ENCODE data around the gene SCG5. TPM values are rescaled to one million over a fixed set of nuclear protein-coding genes. Genes with fewer than 3 reads are reported as not detected.

The SCG5 gene
- total RNA-seq, 2 experiments from 2014 or later: 1.6 to 2.2 TPM

DNA sequence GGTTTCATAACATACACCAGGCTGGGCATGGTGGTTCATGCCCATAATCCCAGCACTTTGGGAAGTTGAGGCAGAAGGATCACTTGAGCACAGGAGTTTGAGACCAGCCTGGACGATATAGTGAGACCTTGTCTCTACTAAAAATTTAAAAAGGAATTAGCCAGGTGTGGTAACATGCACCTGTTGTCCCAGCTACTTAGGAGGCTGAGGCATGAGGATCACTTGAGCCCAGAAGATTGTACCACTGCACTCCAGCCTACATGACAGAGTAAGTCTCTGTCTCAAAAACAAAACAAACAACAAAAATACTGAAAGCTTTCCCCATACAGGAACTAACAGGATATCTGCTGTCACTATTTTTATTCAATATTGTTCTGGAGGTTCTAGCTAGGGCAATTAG is 97.2 kb downstream of the SCG5 start:
- POLR2A ChIA-PET: no interaction called here
- Mint-ChIP-seq H3K9me3 (no peaks in the 10 kb centered on the region), H3K36me3 (no peaks in the 10 kb centered on the region), H3K27ac (no peak overlapping the region), H3K27me3 (peaks cover 19% of the 10 kb centered on the region), H3K4me3 (no peak overlapping the region), H3K4me1 (ENCODE audit: low read depth) (no peaks in the 10 kb centered on the region)
- intact Hi-C loops (cut with micrococcal nuclease): no loop called here
- CTCF ChIA-PET: no interaction called here
- DNase-seq: no peak

DNA sequence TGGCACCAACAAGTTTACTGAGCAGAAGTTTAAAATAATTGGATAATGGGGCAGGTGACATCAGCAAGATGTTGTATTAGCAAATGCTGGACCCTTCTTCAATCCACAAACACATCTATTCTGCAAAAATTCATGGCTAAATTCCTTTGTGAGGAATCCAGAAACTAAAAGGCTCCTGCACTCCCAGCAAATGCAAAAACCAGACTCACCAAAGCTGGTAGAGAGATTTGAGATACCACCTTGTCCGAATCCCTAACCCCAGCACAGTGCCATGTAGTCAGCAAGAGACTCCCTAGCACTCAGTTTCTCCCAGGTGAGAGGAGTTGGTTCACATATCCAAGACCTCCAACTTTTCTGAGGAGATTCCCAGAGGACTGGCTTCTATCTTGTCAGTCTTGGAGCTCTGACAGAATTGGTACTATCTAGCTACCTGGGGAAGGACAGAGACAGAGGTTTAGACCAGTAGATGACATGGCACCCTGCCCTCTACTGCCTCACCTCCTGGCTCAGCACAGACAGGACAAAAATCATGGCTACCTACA is 98.1 kb downstream of the SCG5 start:
- ChIA-PET POLR2A (no interaction called here), CTCF (no interaction called here)
- Mint-ChIP-seq H3K36me3 (no peaks in the 10 kb centered on the region), H3K9me3 (no peaks in the 10 kb centered on the region), H3K4me1 (ENCODE audit: low read depth) (no peaks in the 10 kb centered on the region), H3K27me3 (peaks cover 17% of the 10 kb centered on the region), H3K4me3 (no peak overlapping the region), H3K27ac (no peak overlapping the region)
- no peak for DNase-seq
- intact Hi-C loops (cut with micrococcal nuclease): no loop called here

GRCh38 chr15:32743411-32744140 is 102.1 kb downstream of the SCG5 start:
- intact Hi-C loops (cut with micrococcal nuclease): no loop called here
- H3K36me3 Mint-ChIP-seq: no peaks in the 10 kb centered on the region
- ChIA-PET CTCF (no interaction called here), POLR2A (no interaction called here)
- H3K27me3 Mint-ChIP-seq: peaks cover 7% of the 10 kb centered on the region
- no peak overlapping the region for H3K27ac Mint-ChIP-seq
- H3K4me1 Mint-ChIP-seq (ENCODE audit: low read depth): no peaks in the 10 kb centered on the region
- DNase-seq: no peak
- H3K4me3 Mint-ChIP-seq: no peak overlapping the region
- no peaks in the 10 kb centered on the region for H3K9me3 Mint-ChIP-seq

DNA sequence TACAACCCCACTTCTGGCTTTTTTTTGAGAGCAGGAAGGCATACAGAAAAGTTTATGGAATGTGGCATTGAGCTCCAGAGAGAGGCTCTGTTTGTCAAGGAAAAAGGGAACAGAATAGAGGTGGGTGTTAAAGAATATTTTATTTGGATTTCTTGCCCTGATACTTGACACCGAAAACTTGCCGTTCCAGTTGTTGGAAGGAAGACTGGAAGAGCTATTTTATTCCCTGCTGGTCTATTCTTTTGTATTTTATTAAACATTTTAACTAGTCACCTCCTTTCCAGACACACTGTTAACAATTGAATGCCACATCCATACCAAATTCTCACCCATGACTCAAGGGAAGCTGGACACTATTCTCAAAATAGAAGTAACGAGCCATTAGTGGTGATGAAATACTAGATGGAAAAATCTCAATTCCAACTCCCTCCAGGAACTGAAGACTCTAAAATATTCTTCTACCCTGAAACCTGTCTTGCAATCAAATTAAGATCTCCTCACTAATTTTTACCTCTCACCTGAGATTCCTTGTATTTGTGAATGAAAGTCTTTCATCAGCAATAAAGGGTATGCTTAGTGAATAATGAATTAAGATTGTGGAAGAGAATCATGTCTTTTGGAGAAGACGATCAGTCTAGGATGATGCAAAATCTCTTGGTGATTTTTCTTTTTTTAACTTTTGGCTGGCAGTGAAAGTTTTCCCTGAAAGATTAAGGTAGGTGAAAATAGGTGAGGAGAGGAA is 104.8 kb downstream of the SCG5 start:
- no peak overlapping the region for H3K4me3 Mint-ChIP-seq
- peaks cover 7% of the 10 kb centered on the region for H3K27me3 Mint-ChIP-seq
- no peaks in the 10 kb centered on the region for H3K9me3 Mint-ChIP-seq
- intact Hi-C loops (cut with micrococcal nuclease): no loop called here
- no peak for DNase-seq
- no peaks in the 10 kb centered on the region for H3K4me1 Mint-ChIP-seq (ENCODE audit: low read depth)
- H3K36me3 Mint-ChIP-seq: no peaks in the 10 kb centered on the region
- H3K27ac Mint-ChIP-seq: no peak overlapping the region
- ChIA-PET CTCF (no interaction called here), POLR2A (no interaction called here)

Other genes with a start within 250 kb of the SCG5 start
- gene GOLGA8K, start 238.4 kb upstream of the SCG5 start, total RNA-seq: not detected
- not detected for gene GOLGA8O, start 186.1 kb upstream of the SCG5 start, total RNA-seq
- 1 to 10 TPM; 1.0 to 1.3 TPM for gene GOLGA8N, start 48.3 kb upstream of the SCG5 start, total RNA-seq
- gene ARHGAP11A, start 26.2 kb upstream of the SCG5 start, total RNA-seq: 100 to 1,000 TPM; 112 to 122 TPM
- not detected for gene GREM1, start 76.3 kb downstream of the SCG5 start, total RNA-seq